ENCODE measurements around the gene ARHGAP33.
A peak's percentile ranks its signal among the peaks of the same experiment; 100 is the strongest.

ARHGAP33 gene

DNA sequence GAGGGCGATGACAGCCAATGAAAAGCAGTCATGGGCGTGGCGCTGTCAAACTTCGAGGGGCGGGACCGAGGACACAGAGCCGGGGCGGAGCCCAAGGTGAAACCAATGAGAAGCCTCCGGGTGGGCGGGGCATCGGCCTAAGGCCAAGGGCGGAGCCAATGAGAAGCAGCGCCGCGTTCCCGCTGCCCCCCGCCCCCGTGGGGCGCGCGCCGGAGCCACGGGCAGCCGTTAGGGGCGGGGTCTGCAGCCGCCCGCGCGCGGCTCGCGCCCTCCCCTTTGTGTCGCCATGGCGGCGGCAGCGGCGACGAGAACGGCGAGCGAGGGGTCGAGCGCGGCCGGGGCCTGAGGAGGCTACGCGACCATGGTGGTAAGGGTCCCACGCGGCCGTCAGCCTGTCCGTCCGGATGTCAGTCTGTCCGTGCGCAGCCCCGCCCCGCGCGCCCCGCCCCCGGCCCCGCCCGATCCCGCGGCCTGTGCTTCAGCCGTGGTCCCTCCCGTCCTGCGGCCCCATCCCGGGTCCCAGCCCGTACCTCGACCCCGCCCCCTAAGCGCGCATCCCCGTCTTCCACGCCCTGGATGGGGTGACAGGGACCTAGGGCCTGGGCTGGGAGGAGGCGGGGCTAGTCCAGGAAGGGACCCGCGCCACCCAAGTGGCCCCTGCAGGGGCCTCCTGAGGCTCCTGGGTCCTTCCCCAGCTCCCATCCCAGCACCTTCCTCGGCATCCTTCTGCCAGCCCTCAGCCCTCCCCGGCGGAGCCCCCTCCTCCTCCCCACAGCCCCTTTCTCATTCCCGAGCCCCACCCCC lies at the start of gene ARHGAP33:
ARHGAP33 (plus strand) TSS at position 267 of the 804 bp plus-strand sequence; CDS start at position 362, 95 bp downstream.
- DNase-seq: peak; percentile 98

DNA sequence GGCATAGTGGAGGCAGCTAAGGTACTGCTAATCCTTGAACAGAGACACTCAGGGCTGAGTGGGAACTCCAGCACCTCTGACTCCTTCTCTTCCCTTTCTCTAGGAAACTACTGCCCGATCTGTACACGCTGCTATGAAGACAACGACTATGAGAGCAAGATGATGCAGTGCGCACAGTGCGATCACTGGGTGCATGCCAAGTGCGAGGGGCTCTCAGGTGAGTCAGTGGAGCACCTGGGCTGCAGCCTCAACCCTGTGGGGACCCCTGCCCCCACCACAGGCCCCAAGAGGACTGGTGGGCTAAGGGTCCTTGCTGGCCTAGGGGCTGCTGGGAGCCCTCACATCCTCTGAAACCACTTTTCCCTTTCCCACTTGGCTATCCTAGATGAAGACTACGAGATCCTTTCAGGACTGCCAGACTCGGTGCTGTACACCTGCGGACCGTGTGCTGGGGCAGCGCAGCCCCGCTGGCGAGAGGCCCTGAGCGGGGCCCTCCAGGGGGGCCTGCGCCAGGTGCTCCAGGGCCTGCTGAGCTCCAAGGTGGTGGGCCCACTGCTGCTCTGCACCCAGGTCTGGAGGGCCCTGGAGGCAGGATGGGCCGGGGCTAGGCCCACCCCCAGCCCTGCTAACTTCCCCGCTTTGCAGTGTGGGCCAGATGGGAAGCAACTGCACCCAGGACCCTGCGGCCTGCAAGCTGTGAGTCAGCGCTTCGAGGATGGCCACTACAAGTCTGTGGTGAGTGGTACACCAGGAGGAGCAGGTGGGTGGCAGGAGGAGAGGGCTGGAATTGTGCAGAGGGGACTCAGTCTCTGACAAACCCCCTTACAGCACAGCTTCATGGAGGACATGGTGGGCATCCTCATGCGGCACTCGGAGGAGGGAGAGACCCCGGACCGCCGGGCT lies 48.1 kb upstream of the ARHGAP33 start:
- no peak for DNase-seq

GRCh38 chr19:35727956-35728706 lies 47.2 kb upstream of the ARHGAP33 start:
- DNase-seq: no peak

- DNase-seq: no peak
These were observed 46.3 kb upstream of the ARHGAP33 start for GRCh38 chr19:35729021-35729420.

- DNase-seq: no peak
These were observed 45.6 kb upstream of the ARHGAP33 start for GRCh38 chr19:35729763-35730162.

DNA sequence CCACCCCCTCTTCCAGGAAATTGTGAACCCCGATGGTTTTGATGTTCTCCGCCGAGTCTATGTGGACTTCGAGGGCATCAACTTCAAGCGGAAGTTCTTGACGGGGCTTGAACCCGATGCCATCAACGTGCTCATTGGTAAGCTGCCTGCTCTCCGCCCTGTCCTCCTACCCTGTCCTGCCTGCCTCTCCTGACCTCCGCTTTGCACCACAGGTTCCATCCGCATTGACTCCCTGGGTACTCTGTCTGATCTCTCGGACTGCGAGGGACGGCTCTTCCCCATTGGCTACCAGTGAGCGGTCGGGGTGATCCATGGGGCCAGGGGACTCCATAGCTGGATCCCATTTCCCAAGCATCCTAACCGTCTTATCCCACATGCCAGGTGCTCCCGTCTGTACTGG lies 45.0 kb upstream of the ARHGAP33 start:
- DNase-seq: no peak

DNA sequence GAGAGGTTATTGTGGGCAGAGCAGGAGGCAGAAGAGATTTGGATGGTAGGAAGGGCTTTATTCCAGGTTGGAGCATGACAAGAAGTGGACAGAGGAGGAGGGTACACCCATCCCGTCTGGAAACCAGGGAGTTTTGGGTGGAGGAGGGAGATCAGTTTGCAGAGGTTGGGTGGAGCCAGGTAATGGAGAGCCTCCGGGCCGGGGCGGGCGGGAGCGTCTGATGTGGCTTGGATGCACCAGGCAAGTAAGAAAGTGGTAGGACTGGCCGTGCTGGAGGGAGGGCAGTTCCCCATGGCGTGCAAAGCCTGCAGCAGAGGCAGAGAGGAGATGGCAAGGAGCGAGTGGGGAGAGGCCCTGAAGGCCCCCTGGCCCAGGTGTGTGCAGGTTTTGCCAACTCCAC lies 44.0 kb upstream of the ARHGAP33 start:
- no peak for DNase-seq

GRCh38 chr19:35731779-35732405 lies 43.5 kb upstream of the ARHGAP33 start:
- DNase-seq: no peak

- no peak for DNase-seq
These were observed 42.7 kb upstream of the ARHGAP33 start for GRCh38 chr19:35732540-35733179.

DNA sequence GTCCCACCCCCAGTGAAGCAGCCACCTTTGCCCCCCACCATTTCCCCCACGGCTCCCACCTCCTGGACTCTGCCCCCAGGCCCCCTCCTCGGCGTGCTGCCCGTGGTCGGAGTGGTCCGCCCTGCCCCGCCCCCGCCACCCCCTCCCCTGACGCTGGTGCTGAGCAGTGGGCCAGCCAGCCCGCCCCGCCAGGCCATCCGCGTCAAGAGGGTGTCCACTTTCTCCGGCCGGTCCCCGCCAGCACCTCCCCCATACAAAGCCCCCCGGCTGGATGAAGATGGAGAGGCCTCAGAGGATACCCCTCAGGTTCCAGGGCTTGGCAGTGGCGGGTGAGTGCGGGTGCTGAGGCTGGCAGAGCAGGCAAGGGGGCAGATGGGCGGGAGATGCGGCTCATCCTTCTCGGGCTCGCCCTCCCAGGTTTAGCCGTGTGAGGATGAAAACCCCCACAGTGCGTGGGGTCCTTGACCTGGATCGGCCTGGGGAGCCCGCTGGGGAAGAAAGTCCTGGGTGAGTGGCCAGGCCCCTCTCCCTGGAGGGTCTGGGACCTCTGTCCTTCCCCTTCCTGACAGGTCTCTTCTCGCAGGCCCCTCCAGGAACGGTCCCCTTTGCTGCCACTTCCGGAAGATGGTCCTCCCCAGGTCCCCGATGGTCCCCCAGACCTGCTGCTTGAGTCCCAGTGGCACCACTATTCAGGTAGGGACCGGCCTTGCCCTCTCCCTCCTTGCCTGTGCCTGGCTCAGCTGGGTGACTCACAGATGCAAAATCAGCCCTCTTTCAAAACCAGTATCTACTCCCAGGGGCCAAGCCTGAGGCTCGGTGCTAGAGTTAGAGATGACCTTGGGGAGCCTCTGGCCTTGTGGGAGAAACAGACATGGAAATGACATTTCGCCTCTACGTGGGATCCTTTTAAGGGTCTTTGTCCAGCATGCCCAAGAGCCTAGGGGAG lies 41.9 kb upstream of the ARHGAP33 start:
- no peak for DNase-seq

GRCh38 chr19:35734273-35734672 lies 41.1 kb upstream of the ARHGAP33 start:
- DNase-seq: no peak

GRCh38 chr19:35734889-35735288 lies 40.5 kb upstream of the ARHGAP33 start:
- DNase-seq: no peak

DNA sequence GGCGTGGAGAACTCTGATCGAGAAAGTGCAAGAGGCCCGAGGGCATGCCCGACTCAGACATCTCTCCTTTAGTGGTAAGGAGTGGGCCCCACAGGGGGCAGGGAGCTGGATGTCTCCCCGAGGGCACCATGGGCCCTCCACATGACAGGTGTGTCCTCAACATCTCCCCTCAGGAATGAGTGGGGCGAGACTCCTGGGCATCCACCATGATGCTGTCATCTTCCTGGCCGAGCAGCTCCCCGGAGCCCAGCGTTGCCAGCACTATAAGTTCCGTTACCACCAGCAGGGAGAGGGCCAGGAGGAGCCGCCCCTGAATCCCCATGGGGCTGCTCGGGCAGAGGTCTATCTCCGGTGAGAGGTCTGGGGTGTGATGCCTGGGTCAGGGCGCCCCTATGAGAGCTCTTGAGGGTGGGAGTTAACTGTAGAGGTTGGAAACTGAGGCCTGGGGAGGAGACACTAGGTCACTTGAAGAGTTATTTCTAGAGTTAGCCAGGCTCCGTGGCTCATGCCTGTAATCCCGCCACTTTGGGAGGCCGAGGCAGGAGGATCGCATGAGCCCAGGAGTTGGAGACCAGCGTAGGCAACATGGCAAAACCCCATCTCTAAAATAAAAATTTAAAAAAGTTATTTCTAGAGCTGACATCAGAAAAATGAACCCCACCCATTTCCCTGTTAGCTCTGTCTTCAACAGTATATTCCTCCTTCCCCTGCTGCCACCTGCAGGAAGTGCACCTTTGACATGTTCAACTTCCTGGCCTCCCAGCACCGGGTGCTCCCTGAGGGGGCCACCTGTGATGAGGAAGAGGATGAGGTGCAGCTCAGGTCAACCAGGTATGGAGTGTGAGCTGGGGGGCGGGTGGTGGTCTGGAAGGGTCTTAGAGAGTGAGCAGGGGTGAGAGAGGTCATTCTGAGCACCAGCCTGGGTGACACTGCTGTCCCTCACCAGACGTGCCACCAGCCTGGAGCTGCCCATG lies 38.2 kb upstream of the ARHGAP33 start:
- DNase-seq: no peak

DNA sequence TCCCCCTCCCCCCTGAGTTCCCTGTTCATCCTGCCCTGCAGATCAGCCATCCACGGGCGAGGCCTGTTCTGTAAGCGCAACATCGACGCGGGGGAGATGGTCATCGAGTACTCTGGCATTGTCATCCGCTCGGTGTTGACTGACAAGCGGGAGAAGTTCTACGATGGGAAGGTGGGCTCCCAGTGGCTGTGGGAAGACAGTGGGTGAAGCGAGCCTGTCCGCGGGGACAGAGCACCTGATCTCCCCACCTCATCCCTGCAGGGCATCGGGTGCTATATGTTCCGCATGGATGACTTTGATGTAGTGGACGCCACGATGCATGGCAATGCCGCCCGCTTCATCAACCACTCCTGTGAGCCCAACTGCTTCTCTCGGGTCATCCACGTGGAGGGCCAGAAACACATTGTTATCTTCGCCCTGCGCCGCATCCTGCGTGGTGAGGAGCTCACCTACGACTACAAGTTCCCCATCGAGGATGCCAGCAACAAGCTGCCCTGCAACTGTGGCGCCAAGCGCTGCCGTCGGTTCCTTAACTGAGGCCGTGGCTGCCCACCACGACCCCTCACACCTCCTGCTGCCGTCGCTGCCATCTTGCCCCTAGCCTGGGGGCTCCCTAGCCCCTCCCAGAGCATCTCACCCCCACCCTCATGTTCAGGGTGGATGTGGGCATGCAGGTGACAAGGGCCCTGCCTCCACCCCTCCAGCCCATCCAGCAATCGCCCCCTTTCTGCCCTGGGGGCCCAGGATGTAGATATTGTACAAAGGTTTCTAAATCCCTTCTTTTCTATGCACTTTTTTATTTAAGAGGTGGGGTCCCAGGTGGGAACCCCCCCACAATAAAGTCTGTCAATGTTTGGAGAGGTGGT lies 37.1 kb upstream of the ARHGAP33 start:
- no peak for DNase-seq

DNA sequence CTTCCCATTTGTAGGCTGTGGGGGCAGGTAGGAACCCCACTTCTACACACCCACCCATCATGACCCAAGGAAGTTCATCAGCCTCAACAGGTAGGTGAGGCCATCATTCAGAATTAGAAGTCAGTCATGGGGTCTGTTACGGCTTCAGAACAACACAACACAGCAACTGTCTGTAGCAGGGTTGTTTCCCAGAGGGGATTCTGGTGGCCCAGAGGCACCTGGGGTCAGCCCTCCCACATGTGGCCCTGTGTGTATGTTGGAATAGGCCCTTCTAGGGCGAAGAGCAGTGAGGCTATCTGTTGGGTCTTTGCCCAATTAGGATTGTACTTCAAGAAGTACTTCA lies 36.5 kb upstream of the ARHGAP33 start:
- DNase-seq: no peak

GRCh38 chr19:35739275-35740107 lies 35.9 kb upstream of the ARHGAP33 start:
- DNase-seq: no peak

- DNase-seq: no peak
These were observed 35.3 kb upstream of the ARHGAP33 start for GRCh38 chr19:35740108-35740422.
